EL (cell line): ENCODE results near the gene KPNA4.
"Not testable (repeated sequence)": the region's sequence is repeated elsewhere in the genome, so short reads cannot be mapped to it uniquely, and the experiment has no call there.

Experiments used
- DNase-seq: peaks from one replicate; pipeline ENCODE4 v3.0.0-alpha.2; 2016

The KPNA4 gene

DNA sequence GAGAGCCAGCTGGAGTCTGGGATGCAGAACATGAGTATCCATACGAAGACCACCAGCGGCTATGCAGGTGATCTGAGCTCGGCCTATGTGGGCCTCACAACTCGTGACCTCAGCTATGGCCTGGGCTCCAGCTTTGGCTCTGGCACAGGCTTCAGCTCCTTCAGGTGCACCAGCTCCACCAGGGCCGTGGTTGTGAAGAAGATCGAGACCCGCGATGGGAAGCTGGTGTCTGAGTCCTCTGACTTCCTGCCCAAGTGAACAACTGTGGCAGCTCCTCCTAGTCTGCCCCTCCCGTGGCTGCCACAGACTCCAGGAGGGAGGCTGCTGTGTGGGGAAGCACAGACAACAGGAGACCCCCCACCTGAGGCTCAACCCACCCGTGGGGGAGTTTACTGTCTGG is 3.6 kb upstream of the KPNA4 start:
- no peak for DNase-seq

DNA sequence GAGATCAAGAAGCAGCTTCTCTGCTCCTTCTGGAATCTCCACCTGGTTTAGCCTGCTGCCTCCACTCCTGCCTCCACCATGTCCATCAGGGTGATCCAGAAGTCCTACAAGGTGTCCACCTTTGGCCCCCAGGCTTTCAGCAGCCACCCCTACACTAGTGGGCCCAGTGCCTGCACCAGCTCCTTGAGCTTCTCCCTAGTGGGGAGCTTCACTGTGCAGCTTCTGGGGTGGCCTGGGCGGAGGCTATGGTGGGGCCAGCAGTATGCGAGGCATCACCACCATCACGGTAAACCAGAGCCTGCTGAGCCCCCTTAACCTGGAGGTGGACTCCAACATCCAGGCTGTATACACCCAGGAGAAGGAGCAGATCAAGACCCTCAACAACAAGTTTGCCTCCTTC is 2.4 kb upstream of the KPNA4 start:
- DNase-seq: no peak

DNA sequence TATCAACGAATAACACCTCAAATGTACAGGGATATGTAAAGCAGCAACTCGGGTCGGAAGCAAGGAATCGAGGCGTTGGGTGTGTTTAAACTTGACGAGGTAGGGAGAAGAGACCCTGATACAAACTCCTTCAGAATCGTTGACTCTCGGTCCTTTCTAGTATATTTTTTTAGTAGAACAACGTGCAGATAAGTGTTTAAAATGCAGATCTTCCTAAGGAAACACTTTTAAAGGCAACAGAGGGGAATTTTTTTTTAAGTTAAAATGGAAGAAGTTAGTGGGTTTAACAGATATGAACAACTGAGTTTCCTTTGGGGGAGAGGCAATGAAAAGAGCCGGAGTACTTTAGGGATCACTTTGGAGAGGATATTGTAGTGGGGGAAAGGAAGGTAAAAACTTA is 1.1 kb upstream of the KPNA4 start:
- DNase-seq: no peak

DNA sequence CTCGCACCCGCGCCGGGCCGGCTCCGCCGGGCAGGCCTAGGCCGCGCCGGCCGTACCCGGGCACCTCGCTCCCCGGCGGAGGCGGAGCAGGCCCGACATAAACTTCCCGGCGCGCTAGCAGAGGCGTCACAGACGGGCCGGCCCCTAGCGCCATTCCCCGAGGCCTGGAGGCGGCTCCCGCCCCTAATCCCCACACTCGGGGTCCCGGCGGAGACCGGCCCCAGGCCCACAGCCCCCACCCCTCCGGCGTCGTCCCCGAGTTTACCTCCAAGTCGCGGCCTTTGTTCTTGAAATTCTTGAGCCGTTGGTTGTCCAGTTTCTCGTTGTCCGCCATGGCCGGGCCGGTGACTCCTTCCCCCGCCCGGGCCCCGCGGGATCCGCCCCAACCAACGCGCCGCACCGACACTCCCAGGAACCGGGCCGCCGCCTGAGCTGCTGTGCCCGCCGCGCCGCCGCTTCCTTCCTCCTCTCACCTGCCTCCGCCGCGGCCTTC is 376 bp downstream of the KPNA4 start:
- DNase-seq: peak; percentile 57

DNA sequence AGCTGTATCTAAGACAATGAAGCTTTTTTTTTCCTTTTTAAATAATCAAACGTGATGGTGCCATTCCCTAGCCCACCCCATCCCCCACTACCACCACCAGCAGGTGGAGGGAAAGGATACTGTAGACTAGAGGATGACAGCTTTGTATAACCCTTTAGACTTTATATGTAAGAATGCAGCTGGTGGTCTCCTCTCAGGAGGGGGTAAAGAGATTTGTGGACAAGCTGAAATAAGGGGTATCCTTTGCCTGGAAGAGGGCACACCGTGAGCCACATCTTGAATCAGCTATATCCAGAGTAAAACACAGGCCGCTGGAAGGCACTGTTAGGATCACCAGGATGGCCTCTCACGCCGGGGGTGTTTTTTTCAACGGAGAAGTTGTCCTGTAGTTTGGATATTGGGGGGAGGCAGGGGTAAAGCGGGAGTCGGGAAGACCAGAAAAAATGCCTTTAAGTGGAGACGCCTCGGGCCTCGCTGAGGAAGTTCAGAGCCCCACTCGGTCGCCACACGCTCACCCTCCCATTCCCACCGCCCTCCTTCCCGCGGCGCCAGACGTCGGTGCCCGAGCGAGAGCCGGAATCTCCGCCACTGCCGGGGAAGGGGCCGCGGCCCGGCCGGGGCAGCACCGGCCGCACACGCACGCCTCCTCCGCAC is 986 bp downstream of the KPNA4 start:
- DNase-seq: peak; percentile 30

DNA sequence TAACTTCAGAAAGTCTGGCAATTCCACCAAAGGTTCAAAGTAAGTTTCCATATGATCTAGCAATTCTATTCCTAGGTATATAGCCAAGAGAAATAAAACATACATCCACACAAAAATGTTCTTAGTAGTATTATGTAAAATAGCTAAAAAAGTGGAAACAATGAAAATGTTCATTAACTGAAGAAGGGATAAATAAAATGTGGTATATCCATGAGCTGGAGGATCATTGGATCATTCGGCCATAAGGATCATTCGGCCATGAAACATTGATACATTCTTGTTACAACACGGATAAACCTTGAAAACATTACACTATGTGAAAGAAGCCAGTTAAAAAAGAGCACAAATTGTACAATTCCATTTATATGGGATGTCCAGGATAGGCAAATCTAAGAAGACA is 2.4 kb downstream of the KPNA4 start:
- no peak for DNase-seq

DNA sequence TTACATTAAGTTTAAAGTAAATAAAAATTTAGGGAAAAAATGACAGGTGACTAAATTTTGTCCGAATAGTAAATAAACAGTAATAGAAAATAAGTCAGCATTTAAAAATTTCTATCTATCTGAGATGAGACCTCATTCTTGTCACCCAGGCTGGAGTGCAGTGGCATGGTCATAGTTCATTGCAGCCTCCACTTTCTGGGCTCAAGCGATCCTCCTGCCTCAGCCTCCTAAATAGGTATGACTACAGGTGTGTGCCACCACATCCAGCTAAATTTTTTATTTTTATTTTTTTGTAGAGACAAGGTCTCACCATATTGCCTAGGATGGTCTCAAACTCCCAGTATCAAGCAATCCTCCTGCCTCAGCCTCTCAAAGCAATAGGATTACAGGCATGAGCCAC is 7.8 kb downstream of the KPNA4 start:
- no peak for DNase-seq

DNA sequence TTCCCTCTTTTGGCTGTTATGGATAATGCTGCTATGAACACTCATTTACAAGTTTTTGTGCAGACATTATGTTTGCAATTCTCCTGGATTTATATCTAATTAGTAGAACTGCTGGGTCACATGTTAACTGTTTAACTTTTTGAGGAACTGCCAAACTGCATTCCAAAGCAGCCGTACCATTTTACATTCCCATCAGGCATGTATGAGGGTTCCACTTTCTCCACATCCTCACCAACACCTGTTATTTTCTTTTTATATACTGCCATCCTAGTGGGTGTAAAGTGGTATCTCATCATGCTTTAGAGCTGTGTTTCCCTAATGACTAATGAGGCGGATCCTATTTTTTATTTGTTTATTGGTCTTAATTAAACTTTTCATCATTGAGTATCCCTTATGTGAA is 9.2 kb downstream of the KPNA4 start:
- no peak for DNase-seq

DNA sequence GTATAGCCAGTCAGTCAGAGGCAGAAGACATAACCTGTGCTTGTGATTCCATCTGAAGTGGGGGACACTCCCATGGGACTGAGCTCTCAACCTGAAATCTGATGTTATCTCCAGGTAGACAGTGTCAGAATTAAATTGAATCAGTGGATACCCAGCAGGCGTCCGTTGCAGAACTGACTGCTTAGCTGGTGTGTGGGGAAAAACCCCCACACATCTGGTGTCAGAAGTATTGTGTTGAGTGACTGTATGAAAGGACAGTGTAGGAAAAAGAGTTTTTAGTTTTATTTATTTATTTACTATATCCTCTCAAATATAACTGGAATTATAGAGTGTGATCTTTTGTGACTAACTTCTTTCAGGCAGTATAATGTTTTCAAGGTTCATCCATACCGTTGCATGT is 10.4 kb downstream of the KPNA4 start:
- DNase-seq: no peak

DNA sequence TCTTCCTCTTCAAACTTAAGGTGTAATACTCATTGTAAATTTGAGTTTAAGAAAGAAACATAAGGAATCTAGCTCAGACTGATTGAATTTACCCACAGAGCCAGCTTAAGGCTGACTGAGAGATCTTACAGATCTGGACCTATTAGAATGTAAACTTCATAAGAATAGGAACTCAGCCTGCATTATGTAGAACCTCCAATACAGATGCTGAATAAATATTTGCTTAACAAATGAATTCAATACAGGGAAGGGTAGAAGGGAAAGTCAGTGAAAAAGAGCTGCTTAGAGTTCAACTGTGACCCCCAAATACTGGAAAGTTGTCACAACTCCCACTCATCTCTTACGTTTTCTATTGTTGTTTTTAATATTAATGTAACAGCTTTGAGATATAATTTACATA is 11.5 kb downstream of the KPNA4 start:
- no peak for DNase-seq

DNA sequence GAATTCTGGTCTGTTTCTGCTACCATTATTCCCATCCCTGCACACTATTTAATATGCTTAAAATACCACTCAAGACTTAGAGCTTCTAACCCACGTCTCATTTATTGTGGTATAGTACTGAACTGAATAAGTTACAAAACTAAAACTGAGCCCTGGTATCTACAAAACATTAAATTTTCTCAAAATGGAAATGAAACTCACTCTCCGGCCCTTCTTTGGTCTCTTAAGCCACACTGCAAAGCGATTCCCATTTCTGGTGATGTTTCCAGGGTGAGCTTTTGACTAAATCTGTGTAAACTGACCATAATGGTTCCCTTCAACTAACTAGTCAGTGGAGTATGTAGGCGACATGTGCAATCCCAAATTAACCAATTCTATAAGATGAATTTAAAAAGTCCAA is 18.6 kb downstream of the KPNA4 start:
- DNase-seq: no peak

DNA sequence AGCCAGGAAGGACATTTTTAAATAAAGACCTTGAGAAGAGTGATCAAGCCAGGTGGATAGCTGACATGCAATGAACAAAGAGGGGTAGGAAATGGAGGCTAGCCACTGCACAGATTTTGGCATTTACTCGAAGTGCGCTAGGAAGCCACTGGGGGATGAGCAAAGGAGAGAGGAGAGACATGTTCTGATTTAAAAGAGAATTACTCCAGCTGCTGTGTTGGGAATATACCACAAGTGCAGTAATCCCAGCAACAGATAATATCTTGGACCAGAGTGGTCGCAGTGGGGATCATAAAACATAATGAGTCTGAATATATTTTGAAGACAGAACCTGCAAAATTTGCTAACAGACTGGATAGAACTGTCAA is 19.9 kb downstream of the KPNA4 start:
- no peak for DNase-seq

DNA sequence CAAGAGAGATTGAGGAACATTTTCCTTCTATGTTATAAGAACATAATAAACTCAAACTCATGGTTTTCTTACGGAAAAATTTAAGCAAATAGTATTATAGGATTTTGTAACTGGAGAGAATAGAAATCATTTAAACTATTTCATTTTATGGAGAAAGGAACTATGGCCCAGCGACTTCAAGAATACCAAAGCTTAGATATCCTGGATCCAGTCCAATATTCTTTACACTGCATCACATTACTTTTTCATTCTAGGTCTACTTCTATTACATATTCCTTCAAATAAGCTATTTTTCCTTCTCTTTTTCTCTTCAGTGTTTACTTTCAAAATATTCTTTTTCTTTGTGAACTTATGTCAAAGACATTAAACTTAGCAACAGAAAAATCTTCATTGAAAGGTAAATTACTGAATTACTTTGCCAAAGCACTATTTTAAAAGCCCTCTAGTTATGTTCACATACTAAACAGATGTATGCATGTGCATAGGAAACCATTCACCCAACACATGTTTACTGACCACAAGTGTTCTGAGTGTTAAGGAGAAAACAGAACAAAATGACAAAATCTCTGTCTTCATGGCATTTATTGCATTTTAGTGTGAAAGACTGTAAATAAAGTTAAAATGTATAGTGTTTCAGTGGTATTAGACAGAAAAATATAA is 20.4 kb downstream of the KPNA4 start:
- DNase-seq: peak; percentile 11

DNA sequence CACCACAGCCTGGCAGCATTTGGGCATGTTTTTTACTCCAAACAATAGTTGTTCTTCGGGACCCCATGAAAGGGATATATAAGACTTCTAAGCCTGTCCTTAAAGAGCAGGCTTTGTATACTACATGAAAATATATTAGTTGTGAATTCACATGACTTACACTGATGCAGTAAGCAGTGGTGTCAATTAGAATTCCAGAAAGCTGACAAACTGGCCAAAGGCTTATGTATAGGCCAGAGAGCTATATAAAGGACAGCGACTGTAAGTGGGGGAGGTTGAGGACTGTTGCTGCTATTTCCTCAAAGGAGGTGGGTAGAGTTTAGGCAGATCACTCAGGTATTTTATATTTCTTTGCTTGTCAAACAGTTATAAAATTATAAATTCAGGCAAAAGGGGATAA is 24.8 kb downstream of the KPNA4 start:
- peak; percentile 36 for DNase-seq

DNA sequence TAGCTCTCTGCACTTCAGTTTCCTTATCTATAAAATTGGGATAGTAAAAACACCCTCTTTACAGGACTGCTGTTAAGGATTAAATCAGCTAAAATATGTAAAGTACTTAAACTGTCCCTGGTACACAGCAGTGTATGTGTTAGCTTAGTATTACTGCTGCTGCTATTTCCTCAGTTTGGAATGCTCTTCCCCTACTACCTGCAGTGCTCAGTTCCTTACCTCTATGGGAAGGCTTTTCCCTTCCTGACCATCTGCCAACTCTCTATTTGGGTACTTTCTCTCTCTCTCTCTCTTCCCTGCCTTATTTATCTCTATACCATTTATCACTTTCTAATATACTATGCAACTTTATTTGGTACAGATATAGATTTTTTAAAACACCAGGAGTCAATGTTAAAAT is 26.5 kb downstream of the KPNA4 start:
- no peak for DNase-seq

DNA sequence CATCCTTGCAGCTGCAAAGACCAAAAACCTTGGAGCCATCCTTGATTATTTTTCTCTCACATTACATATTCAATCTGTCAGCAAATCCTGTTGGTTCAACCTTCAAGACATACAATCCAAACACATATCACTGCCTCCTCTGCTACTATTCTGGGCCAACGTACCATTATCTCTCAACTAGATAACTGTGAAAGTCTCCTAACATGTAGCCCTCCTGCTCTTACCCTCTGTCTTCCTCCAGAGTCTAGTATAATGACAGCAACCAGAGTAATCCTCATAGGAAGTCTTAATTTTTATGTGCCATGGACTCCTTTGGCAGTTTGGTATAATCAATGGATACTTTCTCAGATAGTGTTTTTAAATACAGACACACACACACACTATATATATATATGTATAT is 27.6 kb downstream of the KPNA4 start:
- DNase-seq: no peak

DNA sequence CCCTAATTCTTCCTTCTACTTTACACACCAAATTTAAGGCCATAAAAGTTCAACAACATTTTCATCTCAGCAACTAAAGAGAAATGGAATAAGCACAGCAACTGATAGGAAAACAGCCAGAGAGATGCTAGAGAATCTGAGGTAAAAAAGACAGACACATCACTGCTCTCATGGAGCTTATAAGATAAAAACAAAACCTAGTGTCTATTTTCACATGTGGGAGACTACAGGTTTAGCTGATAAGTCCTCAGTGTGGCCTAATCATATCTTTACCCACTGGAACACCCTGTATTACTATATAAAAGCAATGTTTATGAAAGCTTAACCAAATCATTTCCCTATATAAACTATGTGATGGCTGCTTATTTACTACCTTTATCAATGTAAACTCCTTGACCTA is 33.0 kb downstream of the KPNA4 start:
- no peak for DNase-seq

DNA sequence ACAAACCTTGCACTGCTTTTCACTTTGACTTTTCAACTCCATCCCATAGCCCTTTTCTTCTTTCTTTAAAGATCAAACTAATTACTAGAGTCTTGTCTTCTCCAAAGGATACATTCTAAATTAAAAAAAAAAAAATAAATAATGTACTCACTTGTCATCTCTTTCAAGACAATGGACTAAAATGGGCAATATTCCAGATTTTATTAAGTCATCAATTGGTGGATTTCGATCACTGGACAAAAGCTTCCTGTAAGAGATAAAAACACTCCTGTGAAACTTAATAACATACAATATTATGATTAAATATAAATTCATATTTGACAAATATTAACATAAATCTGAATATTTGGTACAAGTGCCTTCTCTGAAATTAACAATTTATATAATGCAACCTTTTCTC is 34.1 kb downstream of the KPNA4 start:
- DNase-seq: no peak

DNA sequence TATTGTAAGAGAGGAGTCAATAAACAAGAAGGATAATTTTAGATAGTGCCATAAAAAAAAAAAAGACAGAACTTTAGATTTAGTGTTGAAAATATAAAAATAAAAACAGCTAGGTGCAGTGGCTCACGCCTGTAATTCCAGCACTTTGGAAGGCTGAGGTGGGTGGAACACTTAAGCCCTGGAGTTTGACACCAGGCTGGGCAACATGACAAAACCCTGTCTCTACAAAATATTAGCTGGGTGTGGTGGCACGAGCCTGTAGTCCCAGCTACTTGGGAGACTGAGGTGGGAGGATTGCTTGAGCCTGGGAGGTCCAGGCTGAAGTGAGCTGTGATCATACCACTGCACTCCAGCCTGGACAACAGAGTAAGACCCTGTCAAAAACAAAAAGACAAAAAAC is 49.0 kb downstream of the KPNA4 start:
- DNase-seq: not testable (repeated sequence)

DNA sequence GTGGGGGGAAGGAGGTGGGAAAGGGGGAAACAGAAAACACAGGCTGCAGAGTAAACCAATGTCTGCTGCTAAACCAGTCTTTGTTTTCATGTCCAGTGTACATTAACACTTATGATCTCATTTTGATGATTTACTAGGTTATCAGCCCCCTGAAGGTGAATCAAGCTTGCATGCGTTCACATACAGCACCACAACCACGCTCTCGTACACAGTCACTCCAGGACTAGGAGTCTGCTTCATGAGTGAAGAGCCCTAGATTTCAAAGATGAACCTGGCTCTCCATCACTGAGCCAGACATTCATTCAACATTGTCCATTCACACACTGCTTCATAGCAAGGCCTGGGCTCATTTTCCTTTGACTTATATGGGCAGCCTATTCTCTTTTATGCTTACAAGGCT is 64.0 kb downstream of the KPNA4 start:
- DNase-seq: no peak

DNA sequence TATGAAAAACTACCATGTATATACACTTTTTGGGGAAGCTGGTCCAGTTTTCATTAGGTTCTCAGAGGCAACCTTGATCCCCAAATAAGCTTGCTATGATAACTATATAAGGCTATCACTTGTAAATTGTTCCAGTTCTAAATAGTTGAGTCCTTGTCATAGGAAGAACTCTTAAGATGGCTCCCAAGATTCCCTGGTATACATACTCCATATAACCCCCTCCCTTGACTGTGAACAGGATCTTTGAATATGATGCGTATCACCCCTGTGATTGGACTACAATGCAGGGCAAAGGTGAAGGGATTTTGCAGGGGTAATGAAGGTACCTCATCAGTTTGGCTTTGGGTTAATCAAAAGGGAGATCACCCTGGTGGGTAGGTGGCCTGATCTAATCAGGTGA is 67.2 kb downstream of the KPNA4 start:
- DNase-seq: no peak

DNA sequence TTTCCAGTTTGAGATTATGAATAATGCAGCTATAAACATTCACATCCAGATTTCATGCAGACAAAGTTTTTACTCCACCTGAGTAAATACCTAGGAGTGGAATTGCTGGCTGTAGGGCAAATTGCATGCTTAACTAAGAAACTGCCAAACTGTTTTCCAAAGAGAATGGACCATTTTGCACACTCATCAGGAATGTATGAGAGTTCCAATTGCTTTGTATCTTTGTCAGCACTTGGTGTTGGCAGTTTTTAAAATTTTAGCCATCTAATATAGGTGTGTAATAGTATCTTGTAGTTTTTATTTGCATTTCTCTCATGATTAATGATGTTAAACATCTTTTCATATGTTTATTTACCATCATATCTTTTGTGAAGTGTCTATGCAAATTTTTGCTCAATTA is 75.2 kb downstream of the KPNA4 start:
- DNase-seq: no peak

DNA sequence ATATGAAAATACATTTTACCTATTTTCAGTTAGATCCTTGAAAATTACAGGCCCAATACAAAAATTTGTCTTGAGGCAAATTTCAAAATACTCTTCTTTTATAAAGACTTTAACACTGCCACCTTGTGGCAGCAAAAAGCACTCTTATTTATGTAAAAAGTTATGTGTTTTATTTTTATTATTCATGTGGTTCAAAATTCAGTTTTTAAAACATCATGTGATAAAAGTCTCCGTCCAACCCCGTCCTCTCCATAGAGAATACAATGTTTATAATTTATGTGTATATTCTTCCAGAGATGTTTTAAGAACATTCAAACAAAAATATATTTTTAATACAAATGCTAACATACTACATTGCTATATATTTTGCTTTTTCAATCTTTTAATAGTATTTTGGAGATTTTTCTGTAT is 78.9 kb downstream of the KPNA4 start:
- peak; percentile 60 for DNase-seq

DNA sequence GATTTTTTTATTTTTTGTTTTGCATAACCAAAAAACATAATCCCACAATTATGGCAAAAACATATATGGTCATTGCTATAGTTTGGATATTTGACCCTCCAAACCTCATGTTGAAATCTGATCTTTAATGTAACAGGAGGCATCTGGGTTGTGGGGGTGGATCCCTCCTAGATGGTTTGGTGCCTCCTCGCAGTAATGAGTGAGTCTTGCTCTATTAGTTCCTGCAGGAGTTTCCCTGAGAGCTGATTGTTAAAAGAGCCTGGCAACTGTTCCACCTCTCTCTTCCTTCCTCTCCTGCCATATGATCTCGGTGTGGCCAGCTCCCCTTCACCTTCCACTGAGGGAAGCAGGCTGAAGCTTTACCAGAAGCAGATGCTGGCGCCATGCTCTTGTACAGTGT is 82.6 kb downstream of the KPNA4 start:
- no peak for DNase-seq

DNA sequence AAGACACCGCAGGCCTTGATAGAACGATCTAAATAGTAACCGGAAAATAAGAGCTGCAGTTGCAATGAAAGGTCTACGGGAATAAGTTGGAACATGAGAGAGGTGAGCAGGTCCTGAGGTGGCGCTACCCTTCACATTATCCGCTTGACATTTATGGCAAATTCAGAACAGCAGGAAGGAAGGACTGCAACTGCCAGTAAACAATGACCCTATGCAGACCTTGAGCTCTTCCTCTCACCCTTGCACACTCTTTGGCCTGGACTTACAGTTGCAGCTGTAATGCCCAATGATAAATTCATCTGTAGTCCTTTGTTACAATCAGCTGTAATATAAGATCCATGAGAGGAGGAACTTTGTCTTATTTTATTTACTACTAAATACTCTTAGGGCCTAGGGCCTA is 83.5 kb downstream of the KPNA4 start:
- DNase-seq: no peak
